ENCODE data around the gene SDHD.

SDHD gene

DNA sequence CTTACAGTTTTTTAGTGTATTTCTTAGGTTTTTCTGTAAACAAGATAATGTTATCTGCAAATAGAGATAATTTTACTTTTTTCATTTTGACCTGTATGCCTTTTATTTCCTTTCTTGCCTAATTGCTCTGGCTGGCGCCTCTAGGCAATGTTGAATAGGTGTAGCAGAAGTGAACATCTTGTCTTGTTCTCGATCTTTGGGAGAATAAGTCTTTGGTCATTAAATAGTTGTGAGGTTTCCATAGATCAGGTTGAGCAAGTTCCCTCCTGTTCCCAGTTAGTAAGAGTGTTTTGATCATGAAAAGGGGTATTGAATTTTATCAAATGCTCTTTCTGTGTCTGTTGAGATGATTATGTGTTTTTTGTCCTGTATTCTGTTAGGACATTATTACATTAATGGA, 36.9 kb upstream of the SDHD start:
- H3K4me3 ChIP-seq (ENCODE audit: low read depth, low read length): no peak overlapping the region
- DNase-seq (ENCODE audit: low read depth): no peak
- TF ChIP-seq, protein P1, sequence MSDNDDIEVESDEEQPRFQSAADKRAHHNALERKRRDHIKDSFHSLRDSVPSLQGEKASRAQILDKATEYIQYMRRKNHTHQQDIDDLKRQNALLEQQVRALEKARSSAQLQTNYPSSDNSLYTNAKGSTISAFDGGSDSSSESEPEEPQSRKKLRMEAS (IDR thresholded peaks at IDR 0.05; ENCODE audit: low read depth, low read length): no peak
- no peak for TF ChIP-seq MYC (IDR thresholded peaks at IDR 0.05; ENCODE audit: low read depth, low read length)
- TF ChIP-seq POLR2A (IDR thresholded peaks at IDR 0.05; ENCODE audit: extremely low read depth, insufficient read length): no peak
- TF ChIP-seq, protein P2, sequence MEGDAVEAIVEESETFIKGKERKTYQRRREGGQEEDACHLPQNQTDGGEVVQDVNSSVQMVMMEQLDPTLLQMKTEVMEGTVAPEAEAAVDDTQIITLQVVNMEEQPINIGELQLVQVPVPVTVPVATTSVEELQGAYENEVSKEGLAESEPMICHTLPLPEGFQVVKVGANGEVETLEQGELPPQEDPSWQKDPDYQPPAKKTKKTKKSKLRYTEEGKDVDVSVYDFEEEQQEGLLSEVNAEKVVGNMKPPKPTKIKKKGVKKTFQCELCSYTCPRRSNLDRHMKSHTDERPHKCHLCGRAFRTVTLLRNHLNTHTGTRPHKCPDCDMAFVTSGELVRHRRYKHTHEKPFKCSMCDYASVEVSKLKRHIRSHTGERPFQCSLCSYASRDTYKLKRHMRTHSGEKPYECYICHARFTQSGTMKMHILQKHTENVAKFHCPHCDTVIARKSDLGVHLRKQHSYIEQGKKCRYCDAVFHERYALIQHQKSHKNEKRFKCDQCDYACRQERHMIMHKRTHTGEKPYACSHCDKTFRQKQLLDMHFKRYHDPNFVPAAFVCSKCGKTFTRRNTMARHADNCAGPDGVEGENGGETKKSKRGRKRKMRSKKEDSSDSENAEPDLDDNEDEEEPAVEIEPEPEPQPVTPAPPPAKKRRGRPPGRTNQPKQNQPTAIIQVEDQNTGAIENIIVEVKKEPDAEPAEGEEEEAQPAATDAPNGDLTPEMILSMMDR (IDR thresholded peaks at IDR 0.05; ENCODE audit: low read depth, low read length): no peak

DNA sequence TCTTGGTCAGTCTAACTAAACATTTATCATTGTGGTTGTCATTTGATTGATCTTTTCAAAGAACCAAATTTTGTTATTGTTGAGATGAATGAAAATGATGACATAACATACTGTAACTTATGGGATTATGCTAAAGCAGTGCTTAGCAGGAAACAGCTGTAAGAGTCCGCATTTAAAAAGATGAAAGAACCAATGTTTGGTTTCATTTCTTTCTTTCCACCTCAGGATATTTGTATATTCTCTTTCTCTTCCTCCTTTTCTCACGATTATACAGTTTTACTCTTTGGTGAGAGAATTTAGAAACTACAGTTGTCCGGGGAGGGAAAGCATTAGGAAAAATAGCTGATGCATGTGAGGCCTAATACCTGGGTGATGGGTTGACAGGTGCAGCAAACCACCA, 36.0 kb upstream of the SDHD start:
- H3K4me3 ChIP-seq (ENCODE audit: low read depth, low read length): no peak overlapping the region
- TF ChIP-seq, protein P2 (IDR thresholded peaks at IDR 0.05; ENCODE audit: low read depth, low read length): no peak
- TF ChIP-seq, protein P1 (IDR thresholded peaks at IDR 0.05; ENCODE audit: low read depth, low read length): no peak
- TF ChIP-seq POLR2A (IDR thresholded peaks at IDR 0.05; ENCODE audit: extremely low read depth, insufficient read length) (no peak), MYC (IDR thresholded peaks at IDR 0.05; ENCODE audit: low read depth, low read length) (no peak)
- DNase-seq (ENCODE audit: low read depth): no peak

DNA sequence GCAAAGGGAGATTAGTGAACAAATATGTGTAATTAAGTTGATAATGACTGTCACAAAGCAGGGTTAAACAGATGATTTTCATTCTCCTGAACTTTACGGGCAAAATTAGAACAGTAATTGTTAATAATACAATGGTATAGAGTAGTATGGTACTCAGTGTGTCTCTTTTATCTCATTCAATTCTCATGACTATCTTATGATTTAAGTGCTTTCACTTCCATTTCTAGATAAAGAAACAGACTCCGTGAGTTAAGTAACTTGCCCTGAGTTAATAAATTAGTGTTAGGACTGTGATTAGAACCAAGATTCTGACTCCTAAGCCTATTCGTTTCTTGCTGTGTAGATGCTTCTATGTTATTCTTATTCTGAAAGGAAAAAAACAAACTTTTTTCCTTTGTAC, 34.9 kb upstream of the SDHD start:
- no peak overlapping the region for H3K4me3 ChIP-seq (ENCODE audit: low read depth, low read length)

DNA sequence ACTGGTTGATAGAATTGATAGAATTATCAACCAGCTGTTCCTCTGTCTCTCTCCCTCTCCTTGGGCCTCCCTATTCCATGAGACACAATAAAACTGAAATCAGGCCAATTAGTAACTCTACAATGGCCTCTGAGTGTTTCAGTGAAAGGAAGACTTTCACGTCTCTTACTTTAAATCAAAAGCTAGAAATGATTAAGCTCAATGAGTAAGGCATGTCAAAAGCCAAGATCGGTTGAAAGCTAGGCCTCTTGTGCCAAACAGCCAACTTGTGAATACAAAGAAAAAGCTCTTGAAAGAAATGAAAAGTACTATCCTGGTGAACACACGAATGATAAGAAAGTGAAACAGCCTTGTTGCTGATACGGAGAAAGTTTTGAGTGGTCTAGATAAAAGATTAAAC, 29.5 kb upstream of the SDHD start:
- no peak overlapping the region for H3K4me3 ChIP-seq (ENCODE audit: low read depth, low read length)
- no peak for TF ChIP-seq MYC (IDR thresholded peaks at IDR 0.05; ENCODE audit: low read depth, low read length)
- TF ChIP-seq, protein P2 (IDR thresholded peaks at IDR 0.05; ENCODE audit: low read depth, low read length): no peak
- no peak for TF ChIP-seq POLR2A (IDR thresholded peaks at IDR 0.05; ENCODE audit: extremely low read depth, insufficient read length)

More for the DNA sequence above, 34.9 kb upstream of the SDHD start:
- no peak for DNase-seq (ENCODE audit: low read depth)
- TF ChIP-seq POLR2A (IDR thresholded peaks at IDR 0.05; ENCODE audit: extremely low read depth, insufficient read length): no peak

DNA sequence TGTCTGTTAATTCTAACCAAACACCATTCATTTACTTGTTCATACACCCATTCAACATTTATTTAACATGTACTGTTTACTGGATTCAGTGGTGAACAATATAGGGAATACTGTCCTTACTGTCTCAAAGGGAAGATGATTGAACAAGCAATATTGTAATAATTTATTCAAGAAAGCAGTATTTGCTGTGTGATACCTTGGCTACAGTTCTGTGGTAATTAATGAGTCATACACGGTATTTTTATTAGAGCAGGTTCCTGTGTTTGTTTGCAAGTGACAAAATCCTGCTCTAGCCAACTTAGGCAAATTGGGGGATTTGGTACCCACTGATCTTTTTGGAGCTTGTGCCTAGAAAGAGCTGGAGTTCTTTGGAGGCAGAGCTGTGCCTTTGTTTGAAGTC, 28.6 kb upstream of the SDHD start:
- TF ChIP-seq, protein P2 (IDR thresholded peaks at IDR 0.05; ENCODE audit: low read depth, low read length): no peak
- TF ChIP-seq, protein P1 (IDR thresholded peaks at IDR 0.05; ENCODE audit: low read depth, low read length): no peak
- TF ChIP-seq MYC (IDR thresholded peaks at IDR 0.05; ENCODE audit: low read depth, low read length) (no peak), POLR2A (IDR thresholded peaks at IDR 0.05; ENCODE audit: extremely low read depth, insufficient read length) (no peak)
- no peak for DNase-seq (ENCODE audit: low read depth)
- H3K4me3 ChIP-seq (ENCODE audit: low read depth, low read length): no peak overlapping the region

More for the DNA sequence above, 29.5 kb upstream of the SDHD start:
- DNase-seq (ENCODE audit: low read depth): no peak

DNA sequence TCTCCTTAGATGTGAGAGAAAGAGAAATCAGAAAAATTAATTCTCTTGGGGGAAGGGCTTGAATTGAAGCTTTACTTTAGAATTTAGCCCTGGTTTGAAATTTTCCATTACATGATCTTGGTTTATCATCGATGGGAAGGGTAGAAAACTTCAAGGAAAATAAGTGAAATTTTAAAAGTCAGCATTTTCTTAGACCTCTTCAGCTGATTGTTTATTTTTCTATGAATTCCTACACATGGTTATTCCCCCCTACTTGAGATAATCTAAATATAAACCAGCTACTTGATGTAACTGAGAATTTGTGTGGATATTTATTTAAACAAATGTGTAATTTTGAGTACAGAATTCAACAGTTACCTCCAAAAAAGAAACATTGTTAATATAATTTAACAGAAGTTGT, 23.8 kb upstream of the SDHD start:
- no peak for DNase-seq (ENCODE audit: low read depth)
- no peak overlapping the region for H3K4me3 ChIP-seq (ENCODE audit: low read depth, low read length)
- TF ChIP-seq POLR2A (IDR thresholded peaks at IDR 0.05; ENCODE audit: extremely low read depth, insufficient read length) (no peak), MYC (IDR thresholded peaks at IDR 0.05; ENCODE audit: low read depth, low read length) (no peak)
- TF ChIP-seq, protein P2 (IDR thresholded peaks at IDR 0.05; ENCODE audit: low read depth, low read length): no peak
- TF ChIP-seq, protein P1 (IDR thresholded peaks at IDR 0.05; ENCODE audit: low read depth, low read length): no peak

Data from NB4 (cell line).